ENCODE results near the gene CABP4.

- no peak for TF ChIP-seq POLR2AphosphoS5 (IDR thresholded peaks at IDR 0.05; ENCODE audit: low read depth, low read length)
- no peak for TF ChIP-seq SPI1 (IDR thresholded peaks at IDR 0.05; ENCODE audit: low read depth, low read length)
- TF ChIP-seq POLR2A (IDR thresholded peaks at IDR 0.05; ENCODE audit: low read depth, low read length), result no peak
Measured at GRCh38 chr11:67448220-67448609, 6.9 kb upstream of the CABP4 start.
